COLO829 (cell line): Measurements from ENCODE around the gene MZT2A.
"Not testable (repeated sequence)": the region's sequence is repeated elsewhere in the genome, so short reads cannot be mapped to it uniquely, and the experiment has no call there.

Source experiments
- DNase-seq: peaks from one replicate; pipeline ENCODE4 v3.0.0; 2012; ENCODE audit warnings: low spot score

Gene MZT2A

GRCh38 chr2:131492015-131492417 lies at the start of gene MZT2A:
Gene MZT2A (minus strand): TSS chr2:131492397. CDS start chr2:131492376, 21 bp downstream.
- DNase-seq = not testable (repeated sequence)

DNA sequence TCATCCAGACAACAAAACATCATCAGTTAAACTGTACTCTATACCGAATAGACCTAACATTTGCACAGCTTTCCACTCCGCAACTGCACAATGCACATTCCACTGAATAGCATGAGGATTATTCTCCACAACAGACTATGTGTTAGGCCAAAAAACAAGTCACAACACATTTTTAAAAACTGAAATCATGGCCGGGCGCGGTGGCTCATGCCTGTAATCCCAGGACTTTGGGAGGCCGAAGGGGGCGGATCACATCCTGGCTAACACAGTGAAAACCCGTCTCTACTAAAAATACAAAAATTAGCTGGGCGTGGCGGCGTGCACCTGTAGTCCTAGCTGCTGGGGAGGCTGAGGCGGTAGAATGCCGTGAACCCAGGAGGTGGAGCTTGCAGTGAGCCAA lies 46.7 kb upstream of the MZT2A start:
- DNase-seq = not testable (repeated sequence)

GRCh38 chr2:131536841-131537240 lies 44.6 kb upstream of the MZT2A start:
- DNase-seq = not testable (repeated sequence)

- not testable (repeated sequence) for DNase-seq
Measured at GRCh38 chr2:131535951-131536826, 44.0 kb upstream of the MZT2A start.

GRCh38 chr2:131535526-131535925 lies 43.3 kb upstream of the MZT2A start:
- DNase-seq = no peak

DNA sequence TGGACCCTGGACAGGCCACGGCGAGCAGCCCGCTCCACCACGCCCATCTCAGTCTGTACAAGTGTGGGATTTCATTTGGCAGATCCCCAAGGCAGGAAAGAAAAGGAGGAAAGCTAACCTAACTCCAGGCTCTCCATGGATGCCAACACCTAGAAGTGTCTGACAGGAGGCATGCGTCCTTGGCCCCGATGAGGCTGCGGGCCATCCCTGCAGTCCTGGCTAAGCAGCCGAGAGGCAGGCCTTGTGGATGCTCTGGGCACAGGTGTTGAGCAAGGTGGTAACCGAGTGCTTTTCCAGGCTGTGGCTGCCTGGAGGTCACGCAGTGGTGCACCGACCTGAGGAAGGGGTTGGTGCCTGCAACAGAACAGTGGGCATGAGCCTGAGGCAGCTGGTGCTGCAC lies 42.8 kb upstream of the MZT2A start:
- not testable (repeated sequence) for DNase-seq

DNA sequence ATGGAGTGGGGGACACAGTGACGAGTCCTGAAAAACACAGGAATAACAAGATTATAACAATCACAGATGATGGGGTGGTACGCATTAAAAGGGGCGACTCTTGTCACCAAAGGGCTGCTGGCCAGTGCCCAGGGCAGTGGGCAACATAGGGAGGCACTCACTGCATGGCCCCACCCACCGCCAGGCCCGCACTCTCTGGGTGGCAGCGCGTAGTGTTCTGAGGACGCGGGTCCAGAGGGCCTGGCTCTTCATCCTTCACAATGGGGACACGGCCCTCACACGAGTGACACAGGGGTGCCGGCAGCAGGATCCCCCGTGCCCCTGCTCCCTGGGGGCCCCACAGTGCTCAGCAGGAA lies 42.1 kb upstream of the MZT2A start:
- DNase-seq = not testable (repeated sequence)

DNA sequence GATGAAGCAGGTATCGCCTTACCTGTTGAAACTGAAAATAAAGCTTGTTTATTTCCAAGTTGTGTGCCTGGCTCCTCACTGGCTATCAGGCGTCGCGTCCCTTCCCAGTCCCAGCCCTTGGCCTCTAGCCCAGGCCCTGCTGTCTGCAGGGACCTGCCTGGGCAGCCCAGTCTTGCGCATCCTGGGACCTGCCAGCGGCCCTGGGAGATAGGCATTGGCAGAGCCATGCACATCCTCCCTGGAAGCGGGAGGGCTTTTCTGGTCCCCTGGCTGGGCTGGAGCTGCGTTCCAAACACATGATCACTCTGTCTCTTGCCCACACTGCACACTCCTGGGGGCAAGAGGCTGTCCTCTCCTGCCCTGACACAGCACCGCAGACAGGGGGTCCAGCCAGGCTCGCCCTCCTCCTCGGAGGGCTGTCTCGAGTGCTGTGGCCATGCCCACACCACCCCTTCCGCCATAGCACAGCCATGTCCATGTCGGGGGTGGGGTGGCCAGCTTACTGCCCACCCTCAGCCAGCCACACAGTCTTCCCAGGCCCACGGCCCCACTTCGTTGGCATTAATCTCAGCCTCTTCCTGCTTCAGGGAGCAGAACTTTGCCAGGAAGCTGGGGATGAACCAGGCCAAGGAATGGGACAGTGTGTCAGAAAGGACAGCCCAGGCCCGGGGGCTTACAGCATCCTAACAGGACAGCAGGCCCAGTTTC lies 41.6 kb upstream of the MZT2A start:
- not testable (repeated sequence) for DNase-seq

- DNase-seq = not testable (repeated sequence)
Measured at GRCh38 chr2:131532723-131533608, 40.8 kb upstream of the MZT2A start.

DNA sequence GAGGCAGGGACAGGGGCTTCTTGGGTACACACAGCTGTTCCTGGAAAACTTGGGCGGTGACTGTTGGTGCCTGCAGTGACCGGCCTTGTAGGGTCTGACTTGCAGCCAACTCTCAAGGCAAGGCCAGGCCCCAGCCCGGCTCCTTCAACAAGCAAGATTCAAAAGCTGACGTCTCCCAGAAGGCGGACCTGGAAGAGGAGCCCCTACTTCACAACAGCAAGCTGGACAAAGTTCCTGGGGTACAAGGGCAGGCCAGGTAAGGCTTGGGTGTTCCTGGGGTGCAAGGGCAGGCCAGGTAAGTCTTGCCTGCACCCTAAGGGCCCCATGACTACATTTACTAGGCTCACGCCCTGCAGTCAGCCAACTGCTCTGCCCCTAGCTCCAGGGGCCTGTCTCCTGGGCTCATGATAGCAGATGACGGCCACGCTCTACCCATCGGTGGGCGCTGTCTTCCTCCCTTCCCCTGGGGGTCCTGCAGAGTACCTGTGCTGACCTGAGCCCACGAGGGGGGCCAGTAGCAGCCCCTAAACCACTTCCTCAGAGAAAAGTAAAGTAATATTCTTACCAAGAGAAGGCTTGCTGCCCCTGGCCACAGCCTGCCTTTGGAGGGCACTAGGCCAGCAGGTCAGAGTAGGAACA lies 39.5 kb upstream of the MZT2A start:
- DNase-seq = not testable (repeated sequence)

GRCh38 chr2:131530626-131531344 lies 38.6 kb upstream of the MZT2A start:
- DNase-seq = not testable (repeated sequence)

- DNase-seq = not testable (repeated sequence)
Measured at GRCh38 chr2:131529864-131530445, 37.8 kb upstream of the MZT2A start.

- DNase-seq = not testable (repeated sequence)
Measured at GRCh38 chr2:131528981-131529863, 37.0 kb upstream of the MZT2A start.

GRCh38 chr2:131527131-131528001 lies 35.2 kb upstream of the MZT2A start, which contains the start of gene CCDC74A:
Gene CCDC74A (plus strand): TSS chr2:131527888. CDS start chr2:131527971, 83 bp downstream.
- not testable (repeated sequence) for DNase-seq

DNA sequence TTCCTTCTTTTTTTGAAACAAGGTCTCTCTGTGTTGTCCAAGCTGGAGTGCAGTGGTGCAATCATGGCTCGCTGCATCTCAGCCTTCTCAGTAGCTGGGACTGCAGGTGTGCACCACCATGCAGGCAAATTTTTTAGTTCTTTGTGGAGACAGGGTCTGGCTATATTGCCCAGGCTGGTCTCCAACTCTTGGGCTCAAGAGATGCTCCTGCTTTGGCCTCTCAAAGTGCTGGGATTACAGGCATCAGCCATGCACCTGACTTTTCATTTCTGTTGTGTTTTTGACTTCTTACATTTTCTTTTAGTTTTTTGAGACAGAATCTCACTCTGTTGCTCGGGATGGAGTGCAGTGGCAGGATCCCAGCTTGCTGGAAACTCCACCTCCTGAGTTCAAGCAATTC lies 33.1 kb upstream of the MZT2A start:
- DNase-seq = not testable (repeated sequence)

GRCh38 chr2:131521961-131522781 lies 30.0 kb upstream of the MZT2A start:
- DNase-seq = no peak

- not testable (repeated sequence) for DNase-seq
Measured at GRCh38 chr2:131521524-131521923, 29.3 kb upstream of the MZT2A start.
